Measurements from ENCODE around the gene FLNB. TPM values are rescaled to one million over a fixed set of nuclear protein-coding genes. Genes with fewer than 3 reads are reported as not detected.

FLNB gene
- total and polyA plus RNA-seq, 2 of the 13 experiments (the other 11 are each of a cell fraction or from before 2014, with no cell fraction given) = 106 to 130 TPM

GRCh38 chr3:57999417-58000115, 8.7 kb upstream of the FLNB start (continued):
- no peak for TF ChIP-seq NR2F1 (CRISPR knock-in tag; IDR thresholded peaks at IDR 0.05)
- TF ChIP-seq, protein P1, sequence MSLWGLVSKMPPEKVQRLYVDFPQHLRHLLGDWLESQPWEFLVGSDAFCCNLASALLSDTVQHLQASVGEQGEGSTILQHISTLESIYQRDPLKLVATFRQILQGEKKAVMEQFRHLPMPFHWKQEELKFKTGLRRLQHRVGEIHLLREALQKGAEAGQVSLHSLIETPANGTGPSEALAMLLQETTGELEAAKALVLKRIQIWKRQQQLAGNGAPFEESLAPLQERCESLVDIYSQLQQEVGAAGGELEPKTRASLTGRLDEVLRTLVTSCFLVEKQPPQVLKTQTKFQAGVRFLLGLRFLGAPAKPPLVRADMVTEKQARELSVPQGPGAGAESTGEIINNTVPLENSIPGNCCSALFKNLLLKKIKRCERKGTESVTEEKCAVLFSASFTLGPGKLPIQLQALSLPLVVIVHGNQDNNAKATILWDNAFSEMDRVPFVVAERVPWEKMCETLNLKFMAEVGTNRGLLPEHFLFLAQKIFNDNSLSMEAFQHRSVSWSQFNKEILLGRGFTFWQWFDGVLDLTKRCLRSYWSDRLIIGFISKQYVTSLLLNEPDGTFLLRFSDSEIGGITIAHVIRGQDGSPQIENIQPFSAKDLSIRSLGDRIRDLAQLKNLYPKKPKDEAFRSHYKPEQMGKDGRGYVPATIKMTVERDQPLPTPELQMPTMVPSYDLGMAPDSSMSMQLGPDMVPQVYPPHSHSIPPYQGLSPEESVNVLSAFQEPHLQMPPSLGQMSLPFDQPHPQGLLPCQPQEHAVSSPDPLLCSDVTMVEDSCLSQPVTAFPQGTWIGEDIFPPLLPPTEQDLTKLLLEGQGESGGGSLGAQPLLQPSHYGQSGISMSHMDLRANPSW (CRISPR knock-in tag; IDR thresholded peaks at IDR 0.05; ENCODE audit: borderline replicate concordance) = no peak
- TF ChIP-seq SOX13 (IDR thresholded peaks at IDR 0.05) = no peak
- peak in 1 of 2 experiments; percentile 80; a peak in 2 of 4 replicates for TF ChIP-seq SOX13 (CRISPR knock-in tag; conservative IDR thresholded peaks at IDR 0.05 in 1 of 2, IDR thresholded peaks at IDR 0.05 in 1 of 2)
- TF ChIP-seq ATF3 (CRISPR knock-in tag; IDR thresholded peaks at IDR 0.05) = peak; percentile 42; the same call in 1 of the 2 replicates
- no peak for TF ChIP-seq LCORL (IDR thresholded peaks at IDR 0.05)
- TF ChIP-seq LCORL (CRISPR knock-in tag; IDR thresholded peaks at IDR 0.05) = 0 out of 2 replicates have a peak, but pooled peaks have one; percentile 34
- no peak for TF ChIP-seq FOXA1 (IDR thresholded peaks at IDR 0.05)
- peak; percentile 89 for TF ChIP-seq FOXA1 (CRISPR knock-in tag; IDR thresholded peaks at IDR 0.05)
- peak; percentile 69 for TF ChIP-seq ARID5B (CRISPR knock-in tag; IDR thresholded peaks at IDR 0.05)
- no peak for TF ChIP-seq SOX6 (IDR thresholded peaks at IDR 0.05)
- peak; percentile 44; the same call in 1 of the 2 replicates for TF ChIP-seq SOX6 (CRISPR knock-in tag; IDR thresholded peaks at IDR 0.05)
- 0 out of 2 replicates have a peak, but pooled peaks have one; percentile 27 for TF ChIP-seq FOSL1 (CRISPR knock-in tag; IDR thresholded peaks at IDR 0.05; ENCODE audit: borderline replicate concordance)
- TF ChIP-seq, protein P2, sequence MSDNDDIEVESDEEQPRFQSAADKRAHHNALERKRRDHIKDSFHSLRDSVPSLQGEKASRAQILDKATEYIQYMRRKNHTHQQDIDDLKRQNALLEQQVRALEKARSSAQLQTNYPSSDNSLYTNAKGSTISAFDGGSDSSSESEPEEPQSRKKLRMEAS (IDR thresholded peaks at IDR 0.05) = 0 out of 2 replicates have a peak, but pooled peaks have one; percentile 37
- TF ChIP-seq EP300 (IDR thresholded peaks at IDR 0.05; ENCODE audit: low read depth in 2 of 2, low read length in 2 of 2) = peak in 1 of 2 experiments; percentile 44; a peak in 1 of 4 replicates
- TF ChIP-seq EP300 (CRISPR knock-in tag; IDR thresholded peaks at IDR 0.05; ENCODE audit: borderline replicate concordance) = no peak
- TF ChIP-seq SIX4 (CRISPR knock-in tag; IDR thresholded peaks at IDR 0.05) = 0 out of 2 replicates have a peak, but pooled peaks have one; percentile 40
- TF ChIP-seq SAP130 (CRISPR knock-in tag; IDR thresholded peaks at IDR 0.05; ENCODE audit: low read depth) = peak; percentile 65
- TF ChIP-seq THAP9 (CRISPR knock-in tag; IDR thresholded peaks at IDR 0.05; ENCODE audit: borderline replicate concordance) = no peak
